HFFc6 (cell line): ENCODE data around the gene TMED7. TPM values are rescaled to one million over a fixed set of nuclear protein-coding genes. Genes with fewer than 3 reads are reported as not detected.

ENCODE experiments used
- DNase-seq: peaks from one replicate; pipeline ENCODE4 v3.0.0-alpha.2; 2018
- H3K27ac Mint-ChIP-seq: 2 replicates; pipeline ENCODE4 v1.8.0; 2020; ENCODE audit warnings: mild to moderate bottlenecking, mixed read lengths
- H3K27me3 Mint-ChIP-seq: 2 replicates; pipeline ENCODE4 v1.8.0; 2021; ENCODE audit warnings: mild to moderate bottlenecking, moderate library complexity, mixed read lengths; ENCODE audit not compliant: insufficient read depth
- H3K36me3 Mint-ChIP-seq: 2 replicates; pipeline ENCODE4 v1.8.0; 2021; ENCODE audit warnings: low read depth, mixed read lengths
- H3K4me1 Mint-ChIP-seq: 2 replicates; pipeline ENCODE4 v1.8.0; 2020; ENCODE audit warnings: low read depth, mixed read lengths
- H3K4me3 Mint-ChIP-seq: 2 replicates; pipeline ENCODE4 v1.8.0; 2020; ENCODE audit warnings: mild to moderate bottlenecking, moderate library complexity, mixed read lengths
- H3K9me3 Mint-ChIP-seq: 2 replicates; pipeline ENCODE4 v1.8.0; 2020; ENCODE audit warnings: mild to moderate bottlenecking, mixed read lengths
- CTCF ChIP-seq: fragments of 200-600 bp; sonication (generic); IDR thresholded peaks from 2 replicates; pipeline ENCODE4 v1.5.0; 2021; ENCODE audit warnings: antibody characterized with exemption, mild to moderate bottlenecking
- total RNA-seq, 6 experiments: library from RNA; stranded (reverse); fragmentation: NEBNext Ultra II Directional; extraction: Animal tissue kit (Norgen Biotek cat#: 25700); gene quantifications; 2 replicates in 1 of 6; 3 replicates in 5 of 6; pipeline ENCODE4 v1.2.3, GENCODE V29; 2021

The TMED7 gene
- total RNA-seq, 6 experiments from 2014 or later = 162 to 194 (median 175) TPM

GRCh38 chr5:115585265-115585664 is 40.6 kb downstream of the TMED7 start:
- DNase-seq = no peak
- no peak for TF ChIP-seq CTCF
- peaks cover 20% of the 10 kb centered on the region for H3K36me3 Mint-ChIP-seq
- no peaks in the 10 kb centered on the region; the same call in 1 of the 2 replicates for H3K27me3 Mint-ChIP-seq
- H3K27ac Mint-ChIP-seq = no peak overlapping the region
- no peak overlapping the region for H3K4me3 Mint-ChIP-seq
- H3K4me1 Mint-ChIP-seq = peaks cover 12% of the 10 kb centered on the region
- no peaks in the 10 kb centered on the region for H3K9me3 Mint-ChIP-seq

GRCh38 chr5:115584501-115584900 is 41.3 kb downstream of the TMED7 start:
- Mint-ChIP-seq H3K9me3 (no peaks in the 10 kb centered on the region), H3K36me3 (peaks cover 28% of the 10 kb centered on the region), H3K27me3 (no peaks in the 10 kb centered on the region; the same call in 1 of the 2 replicates), H3K27ac (peak overlapping the region; percentile 97), H3K4me3 (peak overlapping the region; percentile 27; the same call in 1 of the 2 replicates), H3K4me1 (peaks cover 20% of the 10 kb centered on the region)
- DNase-seq = peak; percentile 27
- no peak for TF ChIP-seq CTCF

GRCh38 chr5:115583474-115583873 is 42.4 kb downstream of the TMED7 start:
- peak; percentile 88 for DNase-seq
- Mint-ChIP-seq H3K4me3 (peak overlapping the region; percentile 66), H3K36me3 (peaks cover 38% of the 10 kb centered on the region), H3K27ac (peak overlapping the region; percentile 97), H3K9me3 (no peaks in the 10 kb centered on the region), H3K27me3 (no peaks in the 10 kb centered on the region; the same call in 1 of the 2 replicates), H3K4me1 (peaks cover 28% of the 10 kb centered on the region)
- TF ChIP-seq CTCF = no peak

GRCh38 chr5:115580941-115581340 is 44.9 kb downstream of the TMED7 start:
- H3K4me3 Mint-ChIP-seq = no peak overlapping the region; the same call in 1 of the 2 replicates
- peaks cover 48% of the 10 kb centered on the region for H3K4me1 Mint-ChIP-seq
- H3K27ac Mint-ChIP-seq = peak overlapping the region; percentile 32
- TF ChIP-seq CTCF = no peak
- peaks cover 59% of the 10 kb centered on the region for H3K36me3 Mint-ChIP-seq
- no peak for DNase-seq
- peaks cover 14% of the 10 kb centered on the region for H3K9me3 Mint-ChIP-seq
- H3K27me3 Mint-ChIP-seq = no peaks in the 10 kb centered on the region; the same call in 1 of the 2 replicates

GRCh38 chr5:115579747-115580173 is 46.1 kb downstream of the TMED7 start:
- Mint-ChIP-seq H3K27me3 (no peaks in the 10 kb centered on the region; the same call in 1 of the 2 replicates), H3K4me1 (peaks cover 58% of the 10 kb centered on the region), H3K4me3 (no peak overlapping the region; the same call in 1 of the 2 replicates), H3K36me3 (peaks cover 68% of the 10 kb centered on the region), H3K9me3 (peaks cover 14% of the 10 kb centered on the region), H3K27ac (peak overlapping the region; percentile 56)
- peak; percentile 47 for DNase-seq
- TF ChIP-seq CTCF = no peak
